ENCODE results near the gene TMEM9.

- TF ChIP-seq CTCF (IDR thresholded peaks at IDR 0.05), result no peak
- TF ChIP-seq POLR2A (IDR thresholded peaks at IDR 0.05), result no peak
These were observed 55.1 kb downstream of the TMEM9 start for GRCh38 chr1:201098992-201099677.
